ENCODE data around the gene UGT1A9.

UGT1A9 gene

DNA sequence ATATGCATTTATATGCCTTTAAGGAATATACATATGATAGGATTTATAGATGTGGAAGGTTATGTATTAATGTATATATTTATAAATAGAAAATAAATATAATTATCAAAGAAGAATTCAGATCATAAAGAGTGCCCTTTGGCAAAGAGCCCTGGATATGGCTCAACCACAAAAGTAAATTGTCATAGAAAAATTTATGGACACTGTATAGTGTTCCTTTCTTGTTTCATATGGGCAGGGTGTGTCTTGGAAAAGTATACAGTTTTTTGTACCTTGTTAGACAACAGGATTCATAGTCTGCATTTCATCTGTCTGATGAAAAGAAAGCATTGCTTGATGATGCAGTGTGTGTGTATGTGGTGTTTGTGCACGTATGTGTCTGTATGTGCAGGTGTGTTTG, 12.9 kb downstream of the UGT1A9 start:
- H3K27ac ChIP-seq = no peak overlapping the region
- H3K9me3 ChIP-seq (ENCODE audit: severe bottlenecking) = no peaks in the 10 kb centered on the region
- TF ChIP-seq, protein P1, sequence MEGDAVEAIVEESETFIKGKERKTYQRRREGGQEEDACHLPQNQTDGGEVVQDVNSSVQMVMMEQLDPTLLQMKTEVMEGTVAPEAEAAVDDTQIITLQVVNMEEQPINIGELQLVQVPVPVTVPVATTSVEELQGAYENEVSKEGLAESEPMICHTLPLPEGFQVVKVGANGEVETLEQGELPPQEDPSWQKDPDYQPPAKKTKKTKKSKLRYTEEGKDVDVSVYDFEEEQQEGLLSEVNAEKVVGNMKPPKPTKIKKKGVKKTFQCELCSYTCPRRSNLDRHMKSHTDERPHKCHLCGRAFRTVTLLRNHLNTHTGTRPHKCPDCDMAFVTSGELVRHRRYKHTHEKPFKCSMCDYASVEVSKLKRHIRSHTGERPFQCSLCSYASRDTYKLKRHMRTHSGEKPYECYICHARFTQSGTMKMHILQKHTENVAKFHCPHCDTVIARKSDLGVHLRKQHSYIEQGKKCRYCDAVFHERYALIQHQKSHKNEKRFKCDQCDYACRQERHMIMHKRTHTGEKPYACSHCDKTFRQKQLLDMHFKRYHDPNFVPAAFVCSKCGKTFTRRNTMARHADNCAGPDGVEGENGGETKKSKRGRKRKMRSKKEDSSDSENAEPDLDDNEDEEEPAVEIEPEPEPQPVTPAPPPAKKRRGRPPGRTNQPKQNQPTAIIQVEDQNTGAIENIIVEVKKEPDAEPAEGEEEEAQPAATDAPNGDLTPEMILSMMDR (IDR thresholded peaks at IDR 0.05; ENCODE audit: low read depth, low read length) = no peak
- no peak for DNase-seq
- H3K27me3 ChIP-seq (ENCODE audit: insufficient read depth, low read depth, severe bottlenecking) = no peaks in the 10 kb centered on the region
- H3K4me3 ChIP-seq (ENCODE audit: low read depth, low read length) = no peak overlapping the region
- no peaks in the 10 kb centered on the region for H3K36me3 ChIP-seq

GRCh38 chr2:233686928-233687327, 15.2 kb downstream of the UGT1A9 start:
- no peak overlapping the region for H3K4me3 ChIP-seq (ENCODE audit: low read depth, low read length)
- no peaks in the 10 kb centered on the region for H3K36me3 ChIP-seq
- TF ChIP-seq, protein P1 (IDR thresholded peaks at IDR 0.05; ENCODE audit: low read depth, low read length) = no peak
- no peak for DNase-seq
- H3K9me3 ChIP-seq (ENCODE audit: severe bottlenecking) = no peaks in the 10 kb centered on the region
- no peaks in the 10 kb centered on the region for H3K27me3 ChIP-seq (ENCODE audit: insufficient read depth, low read depth, severe bottlenecking)
- no peak overlapping the region for H3K27ac ChIP-seq

GRCh38 chr2:233688341-233688740, 16.6 kb downstream of the UGT1A9 start:
- no peak for DNase-seq
- Histone ChIP-seq H3K27me3 (ENCODE audit: insufficient read depth, low read depth, severe bottlenecking) (no peaks in the 10 kb centered on the region), H3K36me3 (no peaks in the 10 kb centered on the region), H3K27ac (no peak overlapping the region), H3K9me3 (ENCODE audit: severe bottlenecking) (no peaks in the 10 kb centered on the region), H3K4me3 (ENCODE audit: low read depth, low read length) (no peak overlapping the region)
- TF ChIP-seq, protein P1 (IDR thresholded peaks at IDR 0.05; ENCODE audit: low read depth, low read length) = no peak

GRCh38 chr2:233689031-233689430, 17.3 kb downstream of the UGT1A9 start:
- TF ChIP-seq, protein P1 (IDR thresholded peaks at IDR 0.05; ENCODE audit: low read depth, low read length) = no peak
- Histone ChIP-seq H3K36me3 (no peaks in the 10 kb centered on the region), H3K27ac (no peak overlapping the region), H3K4me3 (ENCODE audit: low read depth, low read length) (no peak overlapping the region), H3K27me3 (ENCODE audit: insufficient read depth, low read depth, severe bottlenecking) (no peaks in the 10 kb centered on the region), H3K9me3 (ENCODE audit: severe bottlenecking) (no peaks in the 10 kb centered on the region)
- DNase-seq = no peak

- Histone ChIP-seq H3K27me3 (ENCODE audit: insufficient read depth, low read depth, severe bottlenecking) (no peaks in the 10 kb centered on the region), H3K36me3 (no peaks in the 10 kb centered on the region), H3K4me3 (ENCODE audit: low read depth, low read length) (no peak overlapping the region), H3K27ac (no peak overlapping the region), H3K9me3 (ENCODE audit: severe bottlenecking) (no peaks in the 10 kb centered on the region)
- TF ChIP-seq, protein P1 (IDR thresholded peaks at IDR 0.05; ENCODE audit: low read depth, low read length) = no peak
- no peak for DNase-seq
These were observed 17.8 kb downstream of the UGT1A9 start for GRCh38 chr2:233689501-233689900.

GRCh38 chr2:233690444-233690843, 18.7 kb downstream of the UGT1A9 start:
- TF ChIP-seq, protein P1 (IDR thresholded peaks at IDR 0.05; ENCODE audit: low read depth, low read length) = no peak
- no peaks in the 10 kb centered on the region for H3K9me3 ChIP-seq (ENCODE audit: severe bottlenecking)
- H3K4me3 ChIP-seq (ENCODE audit: low read depth, low read length) = no peak overlapping the region
- H3K36me3 ChIP-seq = no peaks in the 10 kb centered on the region
- H3K27me3 ChIP-seq (ENCODE audit: insufficient read depth, low read depth, severe bottlenecking) = no peaks in the 10 kb centered on the region
- H3K27ac ChIP-seq = no peak overlapping the region
- DNase-seq = no peak
